Nephron (organoid): ENCODE measurements around the gene MYO1G.

Experiments used
- H3K27ac Mint-ChIP-seq, 3 experiments: 2 replicates each; pipeline ENCODE4 v1.8.0; 2020; ENCODE audit warnings: mixed read lengths in 3 of 3, mild to moderate bottlenecking in 2 of 3, moderate library complexity in 1 of 3
- H3K27me3 Mint-ChIP-seq: 2 replicates; pipeline ENCODE4 v1.8.0; 2021; ENCODE audit warnings: low read depth, mild to moderate bottlenecking, moderate library complexity, mixed read lengths
- H3K36me3 Mint-ChIP-seq: 2 replicates; pipeline ENCODE4 v1.8.0; 2020; ENCODE audit warnings: low read depth, mixed read lengths
- H3K4me1 Mint-ChIP-seq: 2 replicates; pipeline ENCODE4 v1.8.0; 2020; ENCODE audit warnings: mixed read lengths
- H3K4me3 Mint-ChIP-seq, 3 experiments: 2 replicates each; pipeline ENCODE4 v1.8.0; 2020; ENCODE audit warnings: mild to moderate bottlenecking in 3 of 3, mixed read lengths in 3 of 3, moderate library complexity in 2 of 3
- H3K9me3 Mint-ChIP-seq: 2 replicates; pipeline ENCODE4 v1.8.0; 2020; ENCODE audit warnings: mixed read lengths
- CTCF ChIP-seq, 3 experiments: fragments of 200-600 bp; sonication (generic); IDR thresholded peaks; one replicate each; pipeline ENCODE4 v1.5.0; 2021; ENCODE audit warnings: antibody characterized with exemption in 3 of 3; ENCODE audit not compliant: unreplicated experiment in 3 of 3

MYO1G gene

GRCh38 chr7:44969049-44969700, 9.6 kb downstream of the MYO1G start:
- no peak for TF ChIP-seq CTCF (IDR thresholded peaks at IDR 0.05; ENCODE audit: unreplicated experiment in 3 of 3)
- no peaks in the 10 kb centered on the region for H3K36me3 Mint-ChIP-seq
- no peak overlapping the region for H3K27ac Mint-ChIP-seq
- H3K27me3 Mint-ChIP-seq: peaks cover 3% of the 10 kb centered on the region
- H3K4me1 Mint-ChIP-seq: no peaks in the 10 kb centered on the region
- no peaks in the 10 kb centered on the region for H3K9me3 Mint-ChIP-seq
- no peak overlapping the region for H3K4me3 Mint-ChIP-seq

GRCh38 chr7:44967571-44968446, 11.0 kb downstream of the MYO1G start:
- Mint-ChIP-seq H3K27ac (no peak overlapping the region), H3K36me3 (no peaks in the 10 kb centered on the region), H3K4me3 (no peak overlapping the region), H3K4me1 (no peaks in the 10 kb centered on the region), H3K9me3 (no peaks in the 10 kb centered on the region), H3K27me3 (peaks cover 3% of the 10 kb centered on the region)
- no peak for TF ChIP-seq CTCF (IDR thresholded peaks at IDR 0.05; ENCODE audit: unreplicated experiment in 3 of 3)

GRCh38 chr7:44966731-44967538, 11.9 kb downstream of the MYO1G start:
- TF ChIP-seq CTCF (IDR thresholded peaks at IDR 0.05; ENCODE audit: unreplicated experiment in 3 of 3): no peak
- Mint-ChIP-seq H3K27me3 (peaks cover 3% of the 10 kb centered on the region), H3K27ac (no peak overlapping the region), H3K4me3 (no peak overlapping the region), H3K4me1 (no peaks in the 10 kb centered on the region), H3K9me3 (no peaks in the 10 kb centered on the region), H3K36me3 (no peaks in the 10 kb centered on the region)

- TF ChIP-seq CTCF (IDR thresholded peaks at IDR 0.05; ENCODE audit: unreplicated experiment in 3 of 3): no peak
- no peaks in the 10 kb centered on the region for H3K4me1 Mint-ChIP-seq
- H3K9me3 Mint-ChIP-seq: no peaks in the 10 kb centered on the region
- peaks cover 3% of the 10 kb centered on the region for H3K27me3 Mint-ChIP-seq
- H3K36me3 Mint-ChIP-seq: no peaks in the 10 kb centered on the region
- H3K4me3 Mint-ChIP-seq: no peak overlapping the region
- no peak overlapping the region for H3K27ac Mint-ChIP-seq
Observed at GRCh38 chr7:44965937-44966730, 12.7 kb downstream of the MYO1G start.

GRCh38 chr7:44965441-44965903, 13.3 kb downstream of the MYO1G start:
- Mint-ChIP-seq H3K36me3 (no peaks in the 10 kb centered on the region), H3K27ac (no peak overlapping the region), H3K27me3 (peaks cover 3% of the 10 kb centered on the region), H3K4me3 (no peak overlapping the region), H3K4me1 (no peaks in the 10 kb centered on the region), H3K9me3 (no peaks in the 10 kb centered on the region)
- no peak for TF ChIP-seq CTCF (IDR thresholded peaks at IDR 0.05; ENCODE audit: unreplicated experiment in 3 of 3)
